Activated CD4-positive, alpha-beta T cell treated with anti-CD3 and anti-CD28 coated beads for 48 hours (primary cell): ENCODE measurements around the gene MAGEB3.

Source experiments
- DNase-seq: peaks from one replicate; pipeline ENCODE4 v3.0.0-alpha.2; 2020

MAGEB3 gene

GRCh38 chrX:30280428-30280827 is 50.0 kb downstream of the MAGEB3 start:
- no peak for DNase-seq

GRCh38 chrX:30282527-30282926 is 52.1 kb downstream of the MAGEB3 start:
- DNase-seq, result no peak

DNA sequence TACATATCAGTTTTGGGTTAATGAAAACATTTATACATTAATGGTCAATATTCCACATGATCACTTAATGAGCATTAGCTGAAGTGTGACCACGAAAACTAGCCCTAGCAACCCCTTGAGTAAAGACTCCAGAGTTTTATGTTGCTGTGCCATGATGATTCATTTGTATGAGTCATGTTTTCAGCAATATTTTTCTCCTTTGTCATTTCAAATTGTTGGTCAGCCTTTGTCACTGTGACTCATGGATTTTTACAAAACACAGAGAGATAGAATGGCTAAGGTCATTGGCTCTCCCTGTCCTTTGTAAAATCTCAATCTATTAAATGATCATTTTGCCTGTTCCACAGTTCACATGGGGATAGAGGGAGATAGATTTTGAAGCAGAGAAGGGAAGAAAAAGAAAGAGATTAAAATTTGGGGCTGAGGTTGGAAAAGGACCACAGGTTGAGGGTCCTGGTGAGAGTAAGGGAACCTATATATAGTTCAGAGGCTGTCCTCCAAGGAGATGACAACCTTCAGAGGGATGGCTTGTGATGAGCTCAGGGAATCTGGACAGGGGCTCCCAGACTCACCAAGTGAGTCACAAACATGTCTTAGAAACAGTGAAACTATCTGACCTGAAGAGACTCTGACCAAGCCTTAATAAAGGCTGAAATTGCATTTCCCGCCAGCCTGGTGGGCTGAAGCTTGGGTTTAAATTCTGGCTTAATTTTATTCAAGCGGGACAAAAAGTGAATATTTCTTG is 53.2 kb downstream of the MAGEB3 start:
- no peak for DNase-seq
